ENCODE results near the gene BAZ2A.

- TF ChIP-seq, protein P1, sequence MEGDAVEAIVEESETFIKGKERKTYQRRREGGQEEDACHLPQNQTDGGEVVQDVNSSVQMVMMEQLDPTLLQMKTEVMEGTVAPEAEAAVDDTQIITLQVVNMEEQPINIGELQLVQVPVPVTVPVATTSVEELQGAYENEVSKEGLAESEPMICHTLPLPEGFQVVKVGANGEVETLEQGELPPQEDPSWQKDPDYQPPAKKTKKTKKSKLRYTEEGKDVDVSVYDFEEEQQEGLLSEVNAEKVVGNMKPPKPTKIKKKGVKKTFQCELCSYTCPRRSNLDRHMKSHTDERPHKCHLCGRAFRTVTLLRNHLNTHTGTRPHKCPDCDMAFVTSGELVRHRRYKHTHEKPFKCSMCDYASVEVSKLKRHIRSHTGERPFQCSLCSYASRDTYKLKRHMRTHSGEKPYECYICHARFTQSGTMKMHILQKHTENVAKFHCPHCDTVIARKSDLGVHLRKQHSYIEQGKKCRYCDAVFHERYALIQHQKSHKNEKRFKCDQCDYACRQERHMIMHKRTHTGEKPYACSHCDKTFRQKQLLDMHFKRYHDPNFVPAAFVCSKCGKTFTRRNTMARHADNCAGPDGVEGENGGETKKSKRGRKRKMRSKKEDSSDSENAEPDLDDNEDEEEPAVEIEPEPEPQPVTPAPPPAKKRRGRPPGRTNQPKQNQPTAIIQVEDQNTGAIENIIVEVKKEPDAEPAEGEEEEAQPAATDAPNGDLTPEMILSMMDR (IDR thresholded peaks at IDR 0.05) = no peak
- TF ChIP-seq POLR2A (IDR thresholded peaks at IDR 0.05) = no peak
Observed at GRCh38 chr12:56626701-56627100, 3.4 kb downstream of the BAZ2A start.
